ENCODE results near the gene SPATA16.
"Not testable (repeated sequence)": the region's sequence is repeated elsewhere in the genome, so short reads cannot be mapped to it uniquely, and the experiment has no call there.

Gene SPATA16

DNA sequence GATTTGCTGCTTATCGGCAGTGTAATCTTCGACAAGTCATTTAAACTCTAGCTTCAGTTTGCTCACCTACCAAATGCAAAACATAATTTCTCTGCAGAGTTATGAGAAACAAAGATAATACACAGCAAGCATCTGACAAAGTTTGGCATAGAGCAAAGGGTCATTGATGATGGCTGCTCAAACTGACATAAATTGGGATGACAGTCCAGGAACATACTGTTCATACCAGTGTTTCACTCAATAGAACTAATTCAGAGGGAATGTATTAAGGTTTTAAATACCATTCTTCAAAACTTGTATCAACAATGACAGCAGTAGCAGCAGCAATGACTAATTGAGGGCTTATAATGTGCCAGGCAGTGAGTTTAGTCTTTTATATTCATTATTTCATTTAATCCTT, 137.6 kb downstream of the SPATA16 start:
- DNase-seq: no peak

DNA sequence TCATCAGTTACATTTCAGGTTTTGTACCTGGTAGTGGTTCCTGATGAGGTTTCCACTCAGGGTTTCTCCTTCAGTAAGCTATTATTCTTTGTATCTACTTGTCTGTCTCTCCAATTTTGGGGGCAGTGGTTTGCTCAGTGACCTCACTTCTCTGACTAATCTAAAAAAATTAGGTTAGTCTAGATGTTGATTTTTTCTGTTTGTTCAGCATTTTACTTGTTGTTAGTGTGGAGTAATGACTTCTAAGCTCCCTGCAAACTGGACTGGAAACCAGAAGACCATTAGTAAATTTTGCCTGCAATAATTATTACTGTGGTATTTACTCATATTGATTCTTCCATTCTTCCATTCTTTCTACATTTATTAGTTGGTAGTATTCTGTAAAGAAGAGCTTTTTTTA, 139.4 kb downstream of the SPATA16 start:
- no peak for DNase-seq

- DNase-seq: no peak
Observed at GRCh38 chr3:173000553-173000952, 140.5 kb downstream of the SPATA16 start.

GRCh38 chr3:172993412-172993811, 147.6 kb downstream of the SPATA16 start:
- DNase-seq: no peak

- no peak for DNase-seq
Observed at GRCh38 chr3:172991424-172991996, 149.5 kb downstream of the SPATA16 start.

- no peak for DNase-seq
Observed at GRCh38 chr3:172989373-172989772, 151.7 kb downstream of the SPATA16 start.

GRCh38 chr3:172987273-172987672, 153.8 kb downstream of the SPATA16 start:
- no peak for DNase-seq

GRCh38 chr3:172984914-172985313, 156.1 kb downstream of the SPATA16 start:
- DNase-seq: no peak

DNA sequence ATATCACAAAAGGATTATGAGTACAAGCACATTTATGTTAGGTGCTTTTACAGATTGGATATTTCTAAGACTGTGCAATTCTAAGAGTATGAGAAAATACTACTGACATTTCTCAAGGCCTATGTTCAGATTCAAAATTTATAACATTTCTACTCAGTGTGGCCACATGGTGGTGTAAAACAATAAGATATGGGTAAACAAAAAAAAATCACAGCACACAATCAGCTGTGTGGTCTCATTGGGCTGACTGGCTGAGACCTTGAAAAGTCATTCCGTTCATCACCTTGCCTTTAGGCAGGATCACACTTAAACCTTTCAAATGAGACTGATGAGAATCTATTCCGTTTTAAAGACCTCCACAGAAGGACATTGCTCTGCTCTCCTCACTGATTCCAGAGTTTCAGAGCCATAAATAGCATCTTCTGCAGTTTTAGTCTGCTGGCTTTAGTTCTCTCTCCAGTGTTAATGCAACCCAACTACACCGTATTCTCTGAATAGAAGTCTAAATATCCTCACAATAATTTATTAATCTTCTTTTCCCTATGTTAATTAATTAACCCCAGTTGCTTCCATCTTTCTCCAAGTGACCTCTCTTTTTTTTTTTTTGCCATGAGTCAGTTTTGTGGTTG, 158.2 kb downstream of the SPATA16 start:
- DNase-seq: no peak

GRCh38 chr3:172981407-172981983, 159.5 kb downstream of the SPATA16 start:
- no peak for DNase-seq

DNA sequence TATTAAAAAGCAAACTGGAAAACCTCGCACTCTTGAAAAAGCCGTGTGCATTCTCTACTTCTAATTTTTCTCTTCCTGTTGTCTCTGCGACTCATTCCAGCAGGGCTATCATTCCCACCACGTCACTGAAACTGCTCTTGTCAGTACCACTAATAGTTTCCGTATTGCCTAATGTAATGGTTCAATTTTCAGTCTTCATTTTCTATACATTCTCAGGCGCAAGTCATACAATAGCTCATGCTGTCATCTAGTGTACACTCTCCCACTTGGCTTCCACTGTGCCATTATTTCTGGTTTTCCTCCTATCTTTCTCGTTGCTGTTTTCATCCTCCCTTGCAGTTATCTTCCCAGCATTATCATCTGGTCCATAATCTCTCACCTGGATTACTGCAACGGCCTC, 160.2 kb downstream of the SPATA16 start:
- DNase-seq: no peak

GRCh38 chr3:172977696-172978095, 163.3 kb downstream of the SPATA16 start:
- no peak for DNase-seq

DNA sequence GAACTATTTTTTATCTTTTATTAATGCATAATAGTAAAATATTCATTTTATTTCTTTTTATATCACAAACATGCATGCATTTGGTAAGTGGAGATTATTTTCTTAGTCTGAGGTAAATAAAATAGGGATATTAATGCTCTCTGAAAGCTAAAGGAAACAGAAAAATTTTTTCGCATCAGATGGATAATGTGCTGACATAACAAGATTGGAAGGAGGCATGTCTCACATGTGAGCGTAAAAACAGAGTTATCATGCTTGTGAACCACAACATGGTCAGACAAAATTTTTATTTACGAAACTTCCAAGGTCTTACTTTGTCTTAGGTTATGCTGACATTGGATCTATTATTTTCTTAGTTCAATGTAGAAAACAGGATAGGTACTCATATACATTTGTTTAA, 166.1 kb downstream of the SPATA16 start:
- DNase-seq: no peak

DNA sequence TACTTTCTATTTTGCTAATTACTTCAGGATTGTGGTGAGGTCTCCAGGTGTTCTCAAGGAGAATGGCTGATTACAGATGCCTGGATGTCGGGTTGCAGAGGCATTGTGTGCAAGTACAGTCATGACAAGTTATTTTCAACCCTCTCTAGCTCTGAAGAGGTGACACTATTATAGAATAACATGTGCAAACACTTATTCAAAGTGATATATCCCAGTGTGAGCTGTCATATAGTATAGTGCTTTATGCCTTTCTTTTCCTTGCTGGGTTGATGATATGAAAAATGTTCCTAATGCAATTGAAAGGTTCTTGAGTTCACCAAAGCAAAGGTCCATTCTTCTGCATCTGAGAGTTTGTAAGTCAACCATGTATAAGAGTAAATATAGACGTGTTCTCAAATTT, 167.2 kb downstream of the SPATA16 start:
- DNase-seq: peak; percentile 58

GRCh38 chr3:172972717-172973116, 168.3 kb downstream of the SPATA16 start:
- DNase-seq: no peak

DNA sequence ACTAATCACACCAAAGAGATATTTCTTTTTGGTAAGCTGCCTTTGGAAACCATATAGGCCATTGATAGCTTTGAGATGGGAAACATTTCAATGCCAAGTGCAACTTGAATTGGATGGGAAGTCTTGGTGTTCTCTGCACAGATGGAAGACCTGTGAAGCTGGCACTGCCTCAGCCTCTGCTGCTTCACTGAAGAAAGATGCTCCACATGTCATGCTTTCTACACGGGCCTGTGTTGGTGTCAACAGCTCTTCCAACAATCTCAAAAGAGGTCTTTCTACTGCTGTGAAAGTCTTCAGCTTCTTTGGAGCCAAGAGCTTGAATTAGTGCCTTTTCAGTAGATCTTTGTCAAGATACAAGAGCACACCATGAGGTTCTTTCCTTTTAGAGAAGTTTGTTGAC, 169.0 kb downstream of the SPATA16 start:
- no peak for DNase-seq

DNA sequence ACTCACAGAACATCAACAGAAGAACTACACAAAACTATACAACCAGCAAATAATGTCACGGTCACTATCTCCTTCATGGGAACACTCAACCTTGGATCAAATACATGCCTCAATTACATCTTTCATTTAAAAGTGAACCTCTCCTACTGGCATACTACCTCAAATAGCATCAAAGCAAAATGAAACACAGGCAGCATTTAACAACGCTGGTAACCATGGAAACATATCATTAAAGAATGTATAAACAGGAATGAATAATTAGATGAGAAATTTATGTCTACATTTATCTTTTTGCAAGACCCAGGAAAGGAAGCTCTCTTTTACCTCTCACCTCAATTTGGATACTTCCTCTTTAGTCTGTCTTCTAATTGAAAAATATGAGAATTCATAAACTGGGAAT, 172.4 kb downstream of the SPATA16 start:
- no peak for DNase-seq

- no peak for DNase-seq
Observed at GRCh38 chr3:172965256-172965655, 175.8 kb downstream of the SPATA16 start.

GRCh38 chr3:172960626-172961182, 180.3 kb downstream of the SPATA16 start:
- DNase-seq: not testable (repeated sequence)

GRCh38 chr3:172958565-172958964, 182.5 kb downstream of the SPATA16 start:
- DNase-seq: no peak

GRCh38 chr3:172953571-172953970, 187.5 kb downstream of the SPATA16 start:
- DNase-seq: no peak

DNA sequence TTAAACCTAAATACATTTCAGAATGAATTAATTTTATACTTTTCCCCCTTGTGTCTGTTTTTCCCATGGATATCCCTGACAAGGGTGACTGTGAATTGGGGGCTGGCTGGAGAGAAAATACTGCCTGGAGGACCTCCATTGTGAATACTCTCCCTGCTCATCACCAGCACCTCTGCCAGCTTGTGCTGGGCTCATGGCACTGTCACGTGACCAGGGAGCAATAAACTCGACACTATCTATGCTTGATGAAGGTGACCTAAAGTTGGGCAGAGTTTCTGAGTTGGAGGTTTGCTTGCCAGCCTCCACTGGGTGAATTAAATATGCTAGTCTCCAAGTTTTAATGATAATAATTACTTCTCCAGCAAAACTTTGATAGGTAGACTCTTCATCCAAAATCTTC, 189.5 kb downstream of the SPATA16 start:
- no peak for DNase-seq

- no peak for DNase-seq
Observed at GRCh38 chr3:172946061-172946460, 195.0 kb downstream of the SPATA16 start.

GRCh38 chr3:172939651-172940293, 201.3 kb downstream of the SPATA16 start:
- no peak for DNase-seq

All from NCI-H2107 (cell line).